GM15510 (cell line): ENCODE results near the gene LST1.

ENCODE experiments used
- POLR2A ChIP-seq: IDR thresholded peaks from 3 replicates; pipeline ENCODE4 v1.6.1; 2011; ENCODE audit warnings: borderline replicate concordance; ENCODE audit not compliant: insufficient read length; ENCODE audit errors: extremely low read depth

The LST1 gene

GRCh38 chr6:31557443-31558317 lies 28.4 kb upstream of the LST1 start:
- no peak for TF ChIP-seq POLR2A

GRCh38 chr6:31558318-31558625 lies 27.8 kb upstream of the LST1 start:
- TF ChIP-seq POLR2A, result no peak

GRCh38 chr6:31558631-31559500 lies 27.2 kb upstream of the LST1 start:
- TF ChIP-seq POLR2A, result no peak

- TF ChIP-seq POLR2A, result no peak
Observed at GRCh38 chr6:31559606-31559957, 26.5 kb upstream of the LST1 start.

- no peak for TF ChIP-seq POLR2A
Observed at GRCh38 chr6:31559958-31560696, 25.9 kb upstream of the LST1 start.

- TF ChIP-seq POLR2A, result no peak
Observed at GRCh38 chr6:31560697-31561058, 25.4 kb upstream of the LST1 start.

GRCh38 chr6:31567531-31568370 lies 18.3 kb upstream of the LST1 start:
- TF ChIP-seq POLR2A, result peak; percentile 30

GRCh38 chr6:31568537-31568961 lies 17.5 kb upstream of the LST1 start:
- TF ChIP-seq POLR2A, result no peak

GRCh38 chr6:31569861-31570536 lies 16.1 kb upstream of the LST1 start:
- no peak for TF ChIP-seq POLR2A

- peak; percentile 86 for TF ChIP-seq POLR2A
Observed at GRCh38 chr6:31572041-31572911, 13.8 kb upstream of the LST1 start, which contains the start of gene LTA. Gene LTA (plus strand): TSS chr6:31572289. CDS start chr6:31572743, 454 bp downstream.

GRCh38 chr6:31573239-31574105 lies 12.6 kb upstream of the LST1 start:
- TF ChIP-seq POLR2A, result no peak
